Measurements from ENCODE around the gene MANEA. TPM values are rescaled to one million over a fixed set of nuclear protein-coding genes. Genes with fewer than 3 reads are reported as not detected.

MANEA gene
- total and polyA plus RNA-seq, 10 of the 15 experiments (the other 5 are each of a cell fraction or from before 2014, with no cell fraction given), result 5.8 to 19.5 (median 12.5) TPM

- POLR2A ChIA-PET, result no interaction called here
- in situ Hi-C loops (cut with MboI), result no loop called here
- no peak for FAIRE-seq
- RAD21 ChIA-PET (ENCODE audit: unreplicated experiment), result interaction anchor here (1.2 kb wide), 1 partner anchor 14 kb away, joined by 4 read pairs; no protein-coding TSS in a partner anchor
- SMC1A ChIA-PET (ENCODE audit: uncharacterized antibody, unreplicated experiment), result interaction anchor here (1.2 kb wide), 1 partner anchor 25 kb away, joined by 4 read pairs; no protein-coding TSS in a partner anchor
- no peak for DNase-seq (ENCODE audit: low read depth, low spot score)
- Histone ChIP-seq H3K27me3 (replicated peaks in 1 of 2; ENCODE audit: control insufficient read depth in 2 of 2, insufficient read depth in 2 of 2, low read length in 1 of 2) (no peaks in the 10 kb centered on the region), H2AFZ (ENCODE audit: control insufficient read depth, low read depth, low read length) (no peak overlapping the region), H3K79me2 (ENCODE audit: control insufficient read depth, insufficient read depth, low read length) (peaks cover 13% of the 10 kb centered on the region), H3K4me2 (ENCODE audit: control insufficient read depth, insufficient read depth) (no peak overlapping the region), H3K36me3 (ENCODE audit: control insufficient read depth in 2 of 2, insufficient read depth in 2 of 2, low read length in 1 of 2) (no peaks in the 10 kb centered on the region), H3K27ac (ENCODE audit: control insufficient read depth, insufficient read depth) (no peak overlapping the region), H3K9ac (ENCODE audit: control insufficient read depth, insufficient read depth, low read length) (no peak overlapping the region), H3K4me3 (no peak overlapping the region), H4K20me1 (ENCODE audit: control insufficient read depth, insufficient read depth) (no peaks in the 10 kb centered on the region), H3K9me3 (replicated peaks; ENCODE audit: control insufficient read depth, insufficient read depth, low read length) (no peaks in the 10 kb centered on the region; the same call in 1 of the 3 replicates), H3K4me1 (ENCODE audit: control insufficient read depth, insufficient read depth, low read length) (no peaks in the 10 kb centered on the region)
- intact Hi-C loops (cut with micrococcal nuclease; ENCODE audit: unreplicated experiment), result no loop called here
- TF ChIP-seq GABPA (IDR thresholded peaks at IDR 0.05; ENCODE audit: low read depth) (no peak), ZNF207 (IDR thresholded peaks at IDR 0.05; ENCODE audit: borderline replicate concordance) (no peak), PAX5 (IDR thresholded peaks at IDR 0.05; ENCODE audit: borderline replicate concordance, low read depth, low read length) (no peak), HDGF (IDR thresholded peaks at IDR 0.05) (no peak), RBBP5 (conservative IDR thresholded peaks at IDR 0.05) (no peak)
- BruUV-seq (replicated peaks), result no TSS peak
- no peak for ATAC-seq
- 81% methylated on average over 2 of the region's 2 CpGs for WGBS (ENCODE audit: insufficient coverage, insufficient replicate concordance, low lambda C conversion rate, missing lambda C conversion rate)
- CTCF ChIA-PET, result interaction anchor here (1.3 kb wide), 1 partner anchor 275 kb away, joined by 3 read pairs; no protein-coding TSS in a partner anchor
Measured at GRCh38 chr6:95593025-95593424, 15.7 kb downstream of the MANEA start.

- FAIRE-seq (no peak), ATAC-seq (no peak), DNase-seq (ENCODE audit: low read depth, low spot score) (no peak)
- in situ Hi-C loops (cut with MboI), result no loop called here
- Histone ChIP-seq H3K4me2 (ENCODE audit: control insufficient read depth, insufficient read depth) (no peak overlapping the region), H2AFZ (ENCODE audit: control insufficient read depth, low read depth, low read length) (no peak overlapping the region), H4K20me1 (ENCODE audit: control insufficient read depth, insufficient read depth) (no peaks in the 10 kb centered on the region), H3K9me3 (replicated peaks; ENCODE audit: control insufficient read depth, insufficient read depth, low read length) (no peaks in the 10 kb centered on the region; the same call in 2 of the 3 replicates), H3K27ac (ENCODE audit: control insufficient read depth, insufficient read depth) (no peak overlapping the region), H3K9ac (ENCODE audit: control insufficient read depth, insufficient read depth, low read length) (no peak overlapping the region), H3K36me3 (ENCODE audit: control insufficient read depth in 2 of 2, insufficient read depth in 2 of 2, low read length in 1 of 2) (no peaks in the 10 kb centered on the region; a peak in 1 of 4 replicates), H3K4me1 (ENCODE audit: control insufficient read depth, insufficient read depth, low read length) (no peaks in the 10 kb centered on the region), H3K79me2 (ENCODE audit: control insufficient read depth, insufficient read depth, low read length) (no peaks in the 10 kb centered on the region), H3K4me3 (no peak overlapping the region), H3K27me3 (replicated peaks in 1 of 2; ENCODE audit: control insufficient read depth in 2 of 2, insufficient read depth in 2 of 2, low read length in 1 of 2) (no peaks in the 10 kb centered on the region)
- intact Hi-C loops (cut with micrococcal nuclease; ENCODE audit: unreplicated experiment), result no loop called here
- ChIA-PET POLR2A (interaction anchor here (0.6 kb wide), 1 partner anchor 16 kb away, joined by 3 read pairs; no protein-coding TSS in a partner anchor), CTCF (interaction anchor here (1.1 kb wide), 1 partner anchor 9 kb away, joined by 3 read pairs; no protein-coding TSS in a partner anchor), SMC1A (ENCODE audit: uncharacterized antibody, unreplicated experiment) (interaction anchor here (0.8 to 1.6 kb wide), 3 partner anchors 9 to 29 kb away, joined by 3 to 5 read pairs (median 4); no protein-coding TSS in a partner anchor), RAD21 (ENCODE audit: unreplicated experiment) (no interaction called here)
- 85% methylated on average over 3 of the region's 3 CpGs for WGBS (ENCODE audit: insufficient coverage, insufficient replicate concordance, low lambda C conversion rate, missing lambda C conversion rate)
- no TSS peak for BruUV-seq (replicated peaks)
- TF ChIP-seq CUX1 (IDR thresholded peaks at IDR 0.05; ENCODE audit: insufficient replicate concordance, low read depth, low read length), result no peak
- TF ChIP-seq ATF7 (IDR thresholded peaks at IDR 0.05; ENCODE audit: low read depth), result no peak
- TF ChIP-seq EED (IDR thresholded peaks at IDR 0.05; ENCODE audit: low read depth), result no peak
- no peak for TF ChIP-seq USF2 (IDR thresholded peaks at IDR 0.05; ENCODE audit: borderline replicate concordance, low read depth, low read length)
- TF ChIP-seq YY1 (IDR thresholded peaks at IDR 0.05; ENCODE audit: low read depth, low read length), result no peak
- TF ChIP-seq NFXL1 (IDR thresholded peaks at IDR 0.05; ENCODE audit: borderline replicate concordance), result no peak
Measured at GRCh38 chr6:95596021-95596420, 18.7 kb downstream of the MANEA start.
